K562 (cell line): ENCODE data around the gene YIF1A. TPM values are rescaled to one million over a fixed set of nuclear protein-coding genes. Genes with fewer than 3 reads are reported as not detected.

Source experiments
- CBFA2T3 ChIP-seq: fragments of 450-650 bp; IDR thresholded peaks from 2 replicates; pipeline ENCODE4 v1.6.1; 2017
- CSDE1 ChIP-seq, 2 experiments: fragments of 450-650 bp; IDR thresholded peaks; 2 replicates each; pipeline ENCODE4 v1.6.1; 2016; ENCODE audit warnings: mild to moderate bottlenecking in 1 of 2
- EWSR1 ChIP-seq: fragments of 450-650 bp; IDR thresholded peaks from 2 replicates; pipeline ENCODE4 v1.6.1; 2018; ENCODE audit warnings: borderline replicate concordance, mild to moderate bottlenecking, low read depth, moderate library complexity; ENCODE audit not compliant: partially characterized antibody
- HSF4 ChIP-seq: fragments of 250-450 bp; sonication (Bioruptor Pico); IDR thresholded peaks from 2 replicates; pipeline ENCODE4 v2.1.2; 2022; ENCODE audit warnings: mild to moderate bottlenecking, moderate library complexity, borderline replicate concordance
- ILK ChIP-seq: fragments of 450-650 bp; IDR thresholded peaks from 2 replicates; pipeline ENCODE4 v1.6.1; 2016; ENCODE audit warnings: missing genetic modification characterization, low read depth, mild to moderate bottlenecking, missing compliant biosample characterization, moderate library complexity, borderline replicate concordance
- KAT8 ChIP-seq: fragments of 450-650 bp; IDR thresholded peaks from 2 replicates; pipeline ENCODE4 v1.6.1; 2016; ENCODE audit warnings: low read depth, mild to moderate bottlenecking
- NR2F6 ChIP-seq: fragments of 450-650 bp; formaldehyde crosslinking; IDR thresholded peaks from 2 replicates; pipeline ENCODE4 v1.4.0; 2020; ENCODE audit warnings: mild to moderate bottlenecking
- PHF21A ChIP-seq: fragments of 450-650 bp; IDR thresholded peaks from 2 replicates; pipeline ENCODE4 v1.6.1; 2017; ENCODE audit warnings: low read depth, borderline replicate concordance
- POLR2AphosphoS2 ChIP-seq: IDR thresholded peaks from 2 replicates; pipeline ENCODE4 v1.6.1; 2012; ENCODE audit warnings: low read length, improper control_type of control experiment
- SMARCA5 ChIP-seq: fragments of 450-650 bp; IDR thresholded peaks from 2 replicates; pipeline ENCODE4 v1.6.1; 2016
- SRSF7 ChIP-seq: fragments of 200-400 bp; formaldehyde crosslinking; optimal IDR thresholded peaks from 2 replicates; pipeline ENCODE3; 2017; ENCODE audit warnings: mild to moderate bottlenecking, low read depth, low read length
- polyA plus RNA-seq, 8 experiments: library from polyadenylated mRNA; depleted of rRNA in 4 of 8; stranded (reverse) in 5 of 8; unstranded in 3 of 8; fragments of >200 nt; fragmentation: Nextera tagmentation in 2 of 8; fragmentation: Illumina TruSeq in 1 of 8; extraction: Ambion mirVana in 2 of 8; extraction: Trizol in 1 of 8; gene quantifications; 2 replicates each; pipeline versions ENCODE4 v1.2.1 to v1.2.3, GENCODE V29; 2011 to 2014; ENCODE audit warnings: inconsistent platforms in 1 of 8, missing spikeins in 1 of 8
- total RNA-seq, 7 experiments: library from RNA; depleted of rRNA in 6 of 7; stranded (reverse); fragments of >200 nt in 6 of 7; fragmentation: Illumina TruSeq in 2 of 7; extraction: Trizol in 2 of 7; gene quantifications; 2 replicates each; pipeline versions ENCODE4 v1.2.1 to v1.2.3, GENCODE V29; 2011 to 2021; ENCODE audit warnings: low replicate concordance in 1 of 7
- TF ChIP-seq, protein P1 (sequence below), 2 experiments: fragments of 450-650 bp in 1 of 2; sonication (generic) in 1 of 2; formaldehyde crosslinking in 1 of 2; IDR thresholded peaks; 2 replicates each; pipeline versions ENCODE4 v1.7.1 to v1.9.0; 2016 to 2022; ENCODE audit warnings: inconsistent platforms in 1 of 2, mild to moderate bottlenecking in 1 of 2, missing genetic modification reagents in 1 of 2
- TF ChIP-seq, protein P2 (sequence below): sonication (generic); formaldehyde crosslinking; IDR thresholded peaks from 2 replicates; pipeline ENCODE4 v1.5.0; 2020; ENCODE audit warnings: missing genetic modification reagents
- TF ChIP-seq, protein P3 (sequence below): fragments of 450-650 bp; IDR thresholded peaks from 2 replicates; pipeline ENCODE4 v1.6.1; 2016; ENCODE audit warnings: borderline replicate concordance

The YIF1A gene
- total and polyA plus RNA-seq, 9 of the 15 experiments (the other 6 are each of a cell fraction or from before 2014, with no cell fraction given): 8.6 to 121 (median 77.2) TPM

DNA sequence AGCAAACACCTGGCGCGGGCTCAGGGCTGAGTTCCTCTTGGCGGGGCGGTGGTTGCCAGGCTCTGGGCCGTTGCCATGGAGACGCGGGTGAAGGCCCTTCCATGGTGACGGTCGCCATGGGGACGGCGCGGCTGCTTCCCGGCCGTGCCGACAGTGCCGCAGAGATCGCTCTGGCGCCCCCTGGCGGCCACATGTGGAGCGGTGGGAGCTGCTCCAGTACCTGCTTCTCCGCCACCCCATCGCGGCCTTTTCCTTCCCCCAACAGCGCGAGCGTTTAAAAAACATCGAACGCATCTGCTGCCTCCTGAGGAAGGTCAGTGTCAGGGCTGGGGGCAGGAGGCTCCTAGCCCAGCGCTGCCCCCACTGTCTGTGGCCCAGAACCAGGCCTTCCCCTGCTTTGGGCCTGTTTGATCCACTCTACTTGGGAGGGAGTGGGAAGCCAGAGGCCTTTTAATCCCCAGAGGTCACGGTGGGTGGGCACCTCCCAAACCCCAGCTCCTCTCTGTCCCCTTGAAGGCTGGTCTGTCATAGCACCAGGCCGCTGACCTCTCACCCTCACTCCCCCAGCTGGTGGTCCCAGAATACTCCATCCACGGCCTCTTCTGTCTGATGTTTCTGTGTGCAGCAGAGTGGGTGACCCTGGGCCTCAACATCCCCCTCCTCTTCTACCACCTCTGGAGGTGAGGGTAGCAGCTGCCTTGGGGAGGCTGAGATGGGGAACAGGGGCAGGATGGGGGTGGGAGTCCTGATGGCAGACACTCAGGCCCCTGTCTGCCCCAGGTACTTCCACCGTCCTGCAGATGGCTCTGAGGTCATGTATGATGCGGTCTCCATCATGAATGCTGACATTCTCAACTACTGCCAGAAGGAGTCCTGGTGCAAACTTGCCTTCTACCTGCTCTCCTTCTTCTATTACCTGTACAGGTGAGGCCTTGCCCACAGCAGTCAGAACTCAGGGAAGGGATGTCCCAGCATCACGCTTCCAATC lies 6.2 kb downstream of the YIF1A start (continued):
- TF ChIP-seq, protein P1, sequence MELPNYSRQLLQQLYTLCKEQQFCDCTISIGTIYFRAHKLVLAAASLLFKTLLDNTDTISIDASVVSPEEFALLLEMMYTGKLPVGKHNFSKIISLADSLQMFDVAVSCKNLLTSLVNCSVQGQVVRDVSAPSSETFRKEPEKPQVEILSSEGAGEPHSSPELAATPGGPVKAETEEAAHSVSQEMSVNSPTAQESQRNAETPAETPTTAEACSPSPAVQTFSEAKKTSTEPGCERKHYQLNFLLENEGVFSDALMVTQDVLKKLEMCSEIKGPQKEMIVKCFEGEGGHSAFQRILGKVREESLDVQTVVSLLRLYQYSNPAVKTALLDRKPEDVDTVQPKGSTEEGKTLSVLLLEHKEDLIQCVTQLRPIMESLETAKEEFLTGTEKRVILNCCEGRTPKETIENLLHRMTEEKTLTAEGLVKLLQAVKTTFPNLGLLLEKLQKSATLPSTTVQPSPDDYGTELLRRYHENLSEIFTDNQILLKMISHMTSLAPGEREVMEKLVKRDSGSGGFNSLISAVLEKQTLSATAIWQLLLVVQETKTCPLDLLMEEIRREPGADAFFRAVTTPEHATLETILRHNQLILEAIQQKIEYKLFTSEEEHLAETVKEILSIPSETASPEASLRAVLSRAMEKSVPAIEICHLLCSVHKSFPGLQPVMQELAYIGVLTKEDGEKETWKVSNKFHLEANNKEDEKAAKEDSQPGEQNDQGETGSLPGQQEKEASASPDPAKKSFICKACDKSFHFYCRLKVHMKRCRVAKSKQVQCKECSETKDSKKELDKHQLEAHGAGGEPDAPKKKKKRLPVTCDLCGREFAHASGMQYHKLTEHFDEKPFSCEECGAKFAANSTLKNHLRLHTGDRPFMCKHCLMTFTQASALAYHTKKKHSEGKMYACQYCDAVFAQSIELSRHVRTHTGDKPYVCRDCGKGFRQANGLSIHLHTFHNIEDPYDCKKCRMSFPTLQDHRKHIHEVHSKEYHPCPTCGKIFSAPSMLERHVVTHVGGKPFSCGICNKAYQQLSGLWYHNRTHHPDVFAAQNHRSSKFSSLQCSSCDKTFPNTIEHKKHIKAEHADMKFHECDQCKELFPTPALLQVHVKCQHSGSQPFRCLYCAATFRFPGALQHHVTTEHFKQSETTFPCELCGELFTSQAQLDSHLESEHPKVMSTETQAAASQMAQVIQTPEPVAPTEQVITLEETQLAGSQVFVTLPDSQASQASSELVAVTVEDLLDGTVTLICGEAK (IDR thresholded peaks at IDR 0.05): peak; percentile 79
- TF ChIP-seq, protein P1 (CRISPR knock-in tag; IDR thresholded peaks at IDR 0.05): no peak
- TF ChIP-seq, protein P2, sequence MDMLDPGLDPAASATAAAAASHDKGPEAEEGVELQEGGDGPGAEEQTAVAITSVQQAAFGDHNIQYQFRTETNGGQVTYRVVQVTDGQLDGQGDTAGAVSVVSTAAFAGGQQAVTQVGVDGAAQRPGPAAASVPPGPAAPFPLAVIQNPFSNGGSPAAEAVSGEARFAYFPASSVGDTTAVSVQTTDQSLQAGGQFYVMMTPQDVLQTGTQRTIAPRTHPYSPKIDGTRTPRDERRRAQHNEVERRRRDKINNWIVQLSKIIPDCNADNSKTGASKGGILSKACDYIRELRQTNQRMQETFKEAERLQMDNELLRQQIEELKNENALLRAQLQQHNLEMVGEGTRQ (CRISPR knock-in tag): no peak
- TF ChIP-seq SMARCA5: no peak
- TF ChIP-seq PHF21A: no peak
- TF ChIP-seq CSDE1 (IDR thresholded peaks at IDR 0.05): peak in 1 of 2 experiments; percentile 100; a peak in 2 of 4 replicates
- no peak for TF ChIP-seq SRSF7
- TF ChIP-seq KAT8: no peak
- no peak for TF ChIP-seq EWSR1
- TF ChIP-seq CBFA2T3: no peak
- TF ChIP-seq ILK (tag): no peak
- no peak for TF ChIP-seq HSF4 (CRISPR knock-in tag)
- TF ChIP-seq, protein P3, sequence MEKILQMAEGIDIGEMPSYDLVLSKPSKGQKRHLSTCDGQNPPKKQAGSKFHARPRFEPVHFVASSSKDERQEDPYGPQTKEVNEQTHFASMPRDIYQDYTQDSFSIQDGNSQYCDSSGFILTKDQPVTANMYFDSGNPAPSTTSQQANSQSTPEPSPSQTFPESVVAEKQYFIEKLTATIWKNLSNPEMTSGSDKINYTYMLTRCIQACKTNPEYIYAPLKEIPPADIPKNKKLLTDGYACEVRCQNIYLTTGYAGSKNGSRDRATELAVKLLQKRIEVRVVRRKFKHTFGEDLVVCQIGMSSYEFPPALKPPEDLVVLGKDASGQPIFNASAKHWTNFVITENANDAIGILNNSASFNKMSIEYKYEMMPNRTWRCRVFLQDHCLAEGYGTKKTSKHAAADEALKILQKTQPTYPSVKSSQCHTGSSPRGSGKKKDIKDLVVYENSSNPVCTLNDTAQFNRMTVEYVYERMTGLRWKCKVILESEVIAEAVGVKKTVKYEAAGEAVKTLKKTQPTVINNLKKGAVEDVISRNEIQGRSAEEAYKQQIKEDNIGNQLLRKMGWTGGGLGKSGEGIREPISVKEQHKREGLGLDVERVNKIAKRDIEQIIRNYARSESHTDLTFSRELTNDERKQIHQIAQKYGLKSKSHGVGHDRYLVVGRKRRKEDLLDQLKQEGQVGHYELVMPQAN: no peak
- TF ChIP-seq NR2F6 (CRISPR knock-in tag): no peak
- peak; percentile 86 for TF ChIP-seq POLR2AphosphoS2
